Testis (tissue), 2 donors: ENCODE data around the gene VPS8.

Experiments
- CTCF ChIP-seq, 3 experiments: fragments of 450-650 bp in 2 of 3; fragments of 200-600 bp in 1 of 3; sonication (generic) in 1 of 3; IDR thresholded peaks; one replicate each; pipeline ENCODE4 v1.5.1; 2016 to 2019; ENCODE audit warnings: antibody characterized with exemption in 3 of 3, mild to moderate bottlenecking in 2 of 3, moderate library complexity in 1 of 3
- POLR2A ChIP-seq: fragments of 450-650 bp; IDR thresholded peaks from one replicate; pipeline ENCODE4 v1.6.1; 2017; ENCODE audit warnings: antibody characterized with exemption, mild to moderate bottlenecking, moderate library complexity

- TF ChIP-seq CTCF (IDR thresholded peaks at IDR 0.05) (no peak), POLR2A (no peak)
Observed at GRCh38 chr3:184927796-184928315, 115.9 kb downstream of the VPS8 start.
